ENCODE results near the gene SPEM1.

DNA sequence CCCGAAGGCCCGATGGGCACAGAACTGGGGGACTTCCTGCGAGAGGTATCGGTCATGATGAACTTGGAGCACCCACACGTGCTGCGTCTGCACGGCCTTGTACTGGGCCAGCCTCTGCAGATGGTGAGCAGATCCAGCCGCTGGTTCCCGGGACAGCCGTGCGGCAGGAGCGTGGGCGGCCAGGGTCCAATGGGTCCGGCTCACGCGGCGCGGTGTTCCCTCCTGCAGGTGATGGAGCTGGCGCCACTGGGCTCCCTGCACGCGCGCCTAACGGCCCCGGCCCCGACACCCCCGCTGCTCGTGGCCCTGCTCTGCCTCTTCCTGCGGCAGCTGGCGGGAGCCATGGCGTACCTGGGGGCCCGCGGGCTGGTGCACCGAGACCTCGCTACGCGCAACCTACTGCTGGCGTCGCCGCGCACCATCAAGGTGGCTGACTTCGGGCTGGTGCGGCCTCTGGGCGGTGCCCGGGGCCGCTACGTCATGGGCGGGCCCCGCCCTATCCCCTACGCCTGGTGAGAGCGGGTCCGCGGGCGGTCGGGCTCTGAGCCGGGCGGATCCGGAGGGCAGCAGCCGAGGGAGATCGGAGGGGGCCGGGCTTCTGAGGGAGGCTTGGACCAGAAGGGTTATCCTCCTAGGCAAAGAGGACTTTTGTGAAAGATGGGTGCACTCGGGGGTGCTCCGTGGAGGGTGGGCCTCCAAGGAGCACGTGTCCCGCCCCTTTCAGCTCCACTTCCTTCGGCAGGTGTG lies 36.2 kb upstream of the SPEM1 start:
- peak; percentile 78 for TF ChIP-seq EZH2 (IDR thresholded peaks at IDR 0.05; ENCODE audit: insufficient read depth, low read length)
- TF ChIP-seq, protein P1, sequence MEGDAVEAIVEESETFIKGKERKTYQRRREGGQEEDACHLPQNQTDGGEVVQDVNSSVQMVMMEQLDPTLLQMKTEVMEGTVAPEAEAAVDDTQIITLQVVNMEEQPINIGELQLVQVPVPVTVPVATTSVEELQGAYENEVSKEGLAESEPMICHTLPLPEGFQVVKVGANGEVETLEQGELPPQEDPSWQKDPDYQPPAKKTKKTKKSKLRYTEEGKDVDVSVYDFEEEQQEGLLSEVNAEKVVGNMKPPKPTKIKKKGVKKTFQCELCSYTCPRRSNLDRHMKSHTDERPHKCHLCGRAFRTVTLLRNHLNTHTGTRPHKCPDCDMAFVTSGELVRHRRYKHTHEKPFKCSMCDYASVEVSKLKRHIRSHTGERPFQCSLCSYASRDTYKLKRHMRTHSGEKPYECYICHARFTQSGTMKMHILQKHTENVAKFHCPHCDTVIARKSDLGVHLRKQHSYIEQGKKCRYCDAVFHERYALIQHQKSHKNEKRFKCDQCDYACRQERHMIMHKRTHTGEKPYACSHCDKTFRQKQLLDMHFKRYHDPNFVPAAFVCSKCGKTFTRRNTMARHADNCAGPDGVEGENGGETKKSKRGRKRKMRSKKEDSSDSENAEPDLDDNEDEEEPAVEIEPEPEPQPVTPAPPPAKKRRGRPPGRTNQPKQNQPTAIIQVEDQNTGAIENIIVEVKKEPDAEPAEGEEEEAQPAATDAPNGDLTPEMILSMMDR (IDR thresholded peaks at IDR 0.05; ENCODE audit: insufficient read depth, low read depth, low read length), result no peak

Data from astrocyte (in vitro differentiated cells and primary cell).